Measurements from ENCODE around the gene CYBB.

DNA sequence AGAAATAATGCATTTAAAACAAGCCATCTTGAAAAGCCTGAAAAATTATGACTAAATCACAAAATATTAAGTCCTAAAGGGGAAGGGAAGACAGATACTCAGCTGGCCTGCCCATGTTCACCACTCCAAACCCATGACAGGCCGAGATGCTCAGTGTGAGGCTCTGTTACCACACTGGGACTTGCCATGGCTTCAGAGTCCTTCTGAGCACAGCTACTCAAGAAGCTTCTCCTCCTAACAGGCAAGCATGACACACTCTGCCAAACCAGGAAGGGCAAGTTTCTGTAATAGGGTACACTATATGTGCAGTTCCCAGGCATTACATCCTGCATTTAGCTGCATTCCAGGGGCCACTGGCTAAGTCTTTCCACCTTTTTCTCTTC is 34.0 kb upstream of the CYBB start:
- TF ChIP-seq CTCF (IDR thresholded peaks at IDR 0.05) (no peak), POLR2AphosphoS5 (IDR thresholded peaks at IDR 0.05) (no peak)
